ENCODE data around the gene DDX51. TPM values are rescaled to one million over a fixed set of nuclear protein-coding genes. Genes with fewer than 3 reads are reported as not detected.
"Not testable (repeated sequence)": the region's sequence is repeated elsewhere in the genome, so short reads cannot be mapped to it uniquely, and the experiment has no call there.

The DDX51 gene
- total RNA-seq, 1 donor from 2014 or later = 4.3 TPM

DNA sequence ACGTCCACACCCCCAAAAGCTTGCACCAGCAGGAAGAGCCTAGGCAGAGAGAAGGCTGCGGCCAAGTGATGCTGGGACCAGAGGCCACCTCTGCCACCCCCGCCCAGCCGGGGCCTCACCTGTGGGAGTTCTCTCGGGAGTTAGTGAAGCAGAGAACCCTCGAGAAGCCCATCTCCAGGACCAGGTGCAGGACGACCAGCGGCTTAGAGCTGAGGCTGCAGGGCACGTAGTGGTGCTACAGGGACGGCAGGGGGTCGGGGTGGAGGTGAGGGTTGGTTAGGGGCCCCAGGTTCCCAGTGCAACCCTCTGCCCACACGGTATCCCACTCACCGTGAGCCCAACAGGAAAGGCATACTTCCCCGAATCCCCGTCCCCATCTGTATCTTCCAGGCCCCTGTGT, 3.6 kb downstream of the DDX51 start:
- Histone ChIP-seq H3K4me3 (no peak overlapping the region), H3K27me3 (no peaks in the 10 kb centered on the region), H3K9me3 (no peaks in the 10 kb centered on the region), H3K4me1 (peaks cover 4 to 16% of the 10 kb centered on the region in 2 donors), H3K27ac (no peak overlapping the region), H3K36me3 (peaks cover 35 to 41% of the 10 kb centered on the region in 2 donors)
- TF ChIP-seq, protein P1, sequence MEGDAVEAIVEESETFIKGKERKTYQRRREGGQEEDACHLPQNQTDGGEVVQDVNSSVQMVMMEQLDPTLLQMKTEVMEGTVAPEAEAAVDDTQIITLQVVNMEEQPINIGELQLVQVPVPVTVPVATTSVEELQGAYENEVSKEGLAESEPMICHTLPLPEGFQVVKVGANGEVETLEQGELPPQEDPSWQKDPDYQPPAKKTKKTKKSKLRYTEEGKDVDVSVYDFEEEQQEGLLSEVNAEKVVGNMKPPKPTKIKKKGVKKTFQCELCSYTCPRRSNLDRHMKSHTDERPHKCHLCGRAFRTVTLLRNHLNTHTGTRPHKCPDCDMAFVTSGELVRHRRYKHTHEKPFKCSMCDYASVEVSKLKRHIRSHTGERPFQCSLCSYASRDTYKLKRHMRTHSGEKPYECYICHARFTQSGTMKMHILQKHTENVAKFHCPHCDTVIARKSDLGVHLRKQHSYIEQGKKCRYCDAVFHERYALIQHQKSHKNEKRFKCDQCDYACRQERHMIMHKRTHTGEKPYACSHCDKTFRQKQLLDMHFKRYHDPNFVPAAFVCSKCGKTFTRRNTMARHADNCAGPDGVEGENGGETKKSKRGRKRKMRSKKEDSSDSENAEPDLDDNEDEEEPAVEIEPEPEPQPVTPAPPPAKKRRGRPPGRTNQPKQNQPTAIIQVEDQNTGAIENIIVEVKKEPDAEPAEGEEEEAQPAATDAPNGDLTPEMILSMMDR (IDR thresholded peaks at IDR 0.05) = no peak
- intact Hi-C loops (cut with DNase I) = loop anchor here (10.0 kb wide), 2 partner anchors 246 to 426 kb away; partner anchors contain the start of genes SFSWAP and ULK1
- DNase-seq (ENCODE audit: low spot score in 2 of 2) = no peak

DNA sequence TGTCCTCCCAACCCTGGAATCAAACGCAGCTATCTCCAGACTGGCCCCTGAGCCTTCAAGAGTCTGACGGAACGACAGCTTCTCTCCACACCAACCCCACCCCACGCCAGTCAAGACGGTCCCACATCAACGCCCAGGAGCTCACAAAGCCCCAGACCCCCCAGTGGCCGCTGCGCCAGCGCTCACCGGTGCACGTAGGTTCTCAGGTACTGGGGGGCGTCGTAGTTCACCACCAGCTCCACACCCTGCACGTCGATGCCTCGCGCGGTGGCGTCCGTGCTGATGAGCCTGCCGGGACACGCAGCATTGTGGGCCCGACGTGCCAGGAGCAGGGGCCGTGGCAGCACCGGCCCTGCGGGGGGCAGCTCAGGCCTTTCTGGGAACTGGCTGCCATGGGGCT, 4.2 kb downstream of the DDX51 start:
- DNase-seq (ENCODE audit: low spot score in 2 of 2) = peak in 1 of 2 donors; percentile 61
- intact Hi-C loops (cut with DNase I) = loop anchor here (10.0 kb wide), 2 partner anchors 245 to 425 kb away; partner anchors contain the start of genes SFSWAP and ULK1
- peaks cover 35 to 41% of the 10 kb centered on the region in 2 donors for H3K36me3 ChIP-seq

DNA sequence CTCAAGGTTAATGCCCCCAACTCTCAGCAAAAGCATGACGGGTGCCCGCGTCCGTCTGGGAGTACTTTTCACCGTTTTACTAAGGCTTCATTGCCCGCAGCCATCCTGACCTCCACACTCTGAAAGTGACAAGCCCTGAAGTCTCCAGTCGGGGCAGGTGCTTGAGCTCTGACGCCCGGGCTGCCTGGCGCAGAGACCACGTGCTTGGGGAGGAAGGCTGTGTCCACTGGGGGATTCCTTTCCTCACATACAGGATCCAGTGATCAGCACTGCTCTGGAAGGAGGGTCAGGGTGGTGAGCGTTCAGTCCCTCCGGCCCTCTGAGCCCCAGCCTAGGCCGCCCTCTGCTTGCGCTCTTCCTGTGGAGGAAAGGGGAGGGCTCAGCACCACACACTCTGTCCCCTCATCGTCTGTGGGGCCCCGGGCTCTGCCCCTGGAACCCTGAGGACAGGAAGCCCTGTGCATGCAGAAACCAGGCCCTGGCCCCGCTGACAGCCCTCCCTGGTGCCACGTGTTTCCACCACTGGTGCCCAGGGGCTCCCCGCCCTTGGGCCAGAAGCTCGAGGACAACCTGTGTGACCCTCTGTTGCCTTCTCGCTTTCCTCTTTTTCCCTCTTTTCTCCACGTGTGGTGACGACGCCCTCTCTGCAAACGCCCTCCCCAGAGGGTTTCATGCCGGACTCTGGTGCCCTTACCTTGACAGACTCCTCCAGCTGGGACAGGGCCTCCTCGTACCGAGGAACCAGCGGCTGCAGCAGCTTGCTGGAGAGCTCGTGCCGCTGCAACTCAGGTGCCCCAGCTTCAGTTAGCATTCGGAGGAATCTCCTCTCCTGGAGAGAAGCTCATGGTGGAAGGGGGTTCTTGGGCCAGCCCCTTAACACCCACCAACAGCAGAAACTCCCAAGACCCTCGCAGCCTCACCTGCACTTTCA, 4.9 kb downstream of the DDX51 start:
- Histone ChIP-seq H3K4me3 (no peak overlapping the region), H3K27me3 (no peaks in the 10 kb centered on the region), H3K9me3 (no peaks in the 10 kb centered on the region), H3K36me3 (peaks cover 35 to 41% of the 10 kb centered on the region in 2 donors), H3K4me1 (peaks cover 4 to 10% of the 10 kb centered on the region in 2 donors), H3K27ac (no peak overlapping the region)
- intact Hi-C loops (cut with DNase I) = no loop called here
- no peak for DNase-seq (ENCODE audit: low spot score in 2 of 2)
- TF ChIP-seq, protein P1 (IDR thresholded peaks at IDR 0.05) = no peak

More for the DNA sequence above, 4.2 kb downstream of the DDX51 start:
- Histone ChIP-seq H3K4me3 (no peak overlapping the region), H3K27ac (no peak overlapping the region), H3K4me1 (peaks cover 4 to 11% of the 10 kb centered on the region in 2 donors), H3K9me3 (no peaks in the 10 kb centered on the region), H3K27me3 (no peaks in the 10 kb centered on the region)
- TF ChIP-seq, protein P1 (IDR thresholded peaks at IDR 0.05) = no peak

DNA sequence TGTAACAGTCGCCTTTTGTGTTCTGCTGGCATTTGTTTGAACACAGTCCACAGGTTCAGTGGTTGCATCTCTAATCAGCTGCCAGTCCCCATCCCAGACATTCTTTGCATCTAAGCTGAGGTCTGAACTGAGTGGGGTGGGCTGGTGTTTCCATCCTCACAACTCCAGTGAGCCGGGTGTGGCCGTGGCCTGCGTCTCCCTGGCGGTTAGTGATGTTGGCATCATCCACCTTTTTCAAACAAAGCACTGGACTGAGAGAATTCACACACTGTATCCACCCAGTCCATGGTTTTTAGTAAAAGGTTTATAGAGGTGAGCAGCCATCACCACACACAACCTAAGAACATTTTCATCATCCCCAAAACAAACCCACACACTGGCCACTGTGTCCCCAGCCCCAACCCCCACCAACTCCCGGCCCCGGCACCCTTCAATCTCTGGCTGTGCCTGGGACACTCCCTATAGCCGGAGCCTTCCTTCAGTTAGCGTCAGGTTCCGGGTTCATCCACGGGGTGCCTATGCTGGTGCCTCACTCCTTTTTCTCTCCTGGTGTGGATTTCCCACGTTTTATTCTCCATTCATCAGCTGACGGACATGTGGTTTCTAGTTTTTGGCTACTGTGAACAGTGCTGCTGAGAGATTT, 6.5 kb downstream of the DDX51 start:
- H3K4me1 ChIP-seq = peaks cover under 1 to 2% of the 10 kb centered on the region in 2 donors
- H3K36me3 ChIP-seq = peaks cover 35 to 41% of the 10 kb centered on the region in 2 donors
- TF ChIP-seq, protein P1 (IDR thresholded peaks at IDR 0.05) = no peak
- no peaks in the 10 kb centered on the region for H3K27me3 ChIP-seq
- no peaks in the 10 kb centered on the region for H3K9me3 ChIP-seq
- no peak for DNase-seq (ENCODE audit: low spot score in 2 of 2)
- intact Hi-C loops (cut with DNase I) = no loop called here
- no peak overlapping the region for H3K27ac ChIP-seq
- H3K4me3 ChIP-seq = no peak overlapping the region

DNA sequence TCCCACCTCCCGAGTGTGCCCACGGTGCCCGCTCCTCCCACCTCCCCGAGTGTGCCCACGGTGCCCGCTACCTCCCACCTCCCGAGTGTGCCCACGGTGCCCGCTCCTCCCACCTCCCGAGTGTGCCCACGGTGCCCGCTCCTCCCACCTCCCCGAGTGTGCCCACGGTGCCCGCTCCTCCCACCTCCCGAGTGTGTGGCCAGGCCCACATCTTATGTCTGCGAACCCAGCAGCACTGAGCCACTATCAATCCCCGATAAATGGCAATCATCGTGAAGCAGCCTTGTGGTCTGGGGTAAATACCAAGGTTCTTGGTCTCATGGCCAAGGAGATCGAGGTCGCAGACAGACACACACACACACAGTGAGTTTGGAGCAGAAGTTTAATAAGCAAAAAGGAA, 7.9 kb downstream of the DDX51 start:
- intact Hi-C loops (cut with DNase I); H3K4me3 ChIP-seq; H3K27ac ChIP-seq; H3K9me3 ChIP-seq; DNase-seq (ENCODE audit: low spot score in 2 of 2); H3K4me1 ChIP-seq; H3K27me3 ChIP-seq: not testable (repeated sequence)
- H3K36me3 ChIP-seq = peaks cover 28 to 31% of the 10 kb centered on the region in 2 donors

DNA sequence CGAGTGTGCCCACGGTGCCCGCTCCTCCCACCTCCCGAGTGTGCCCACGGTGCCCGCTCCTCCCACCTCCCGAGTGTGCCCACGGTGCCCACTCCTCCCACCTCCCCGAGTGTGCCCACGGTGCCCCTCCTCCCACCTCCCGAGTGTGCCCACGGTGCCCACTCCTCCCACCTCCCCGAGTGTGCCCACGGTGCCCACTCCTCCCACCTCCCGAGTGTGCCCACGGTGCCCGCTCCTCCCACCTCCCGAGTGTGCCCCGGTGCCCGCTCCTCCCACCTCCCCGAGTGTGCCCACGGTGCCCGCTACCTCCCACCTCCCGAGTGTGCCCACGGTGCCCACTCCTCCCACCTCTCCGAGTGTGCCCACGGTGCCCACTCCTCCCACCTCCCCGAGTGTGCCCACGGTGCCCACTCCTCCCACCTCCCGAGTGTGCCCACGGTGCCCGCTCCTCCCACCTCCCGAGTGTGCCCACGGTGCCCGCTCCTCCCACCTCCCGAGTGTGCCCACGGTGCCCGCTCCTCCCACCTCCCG, 9.4 kb downstream of the DDX51 start:
- H3K9me3 ChIP-seq; H3K4me3 ChIP-seq; intact Hi-C loops (cut with DNase I); DNase-seq (ENCODE audit: low spot score in 2 of 2); H3K4me1 ChIP-seq; H3K27ac ChIP-seq; H3K27me3 ChIP-seq: not testable (repeated sequence)
- H3K36me3 ChIP-seq = peaks cover 13 to 16% of the 10 kb centered on the region in 2 donors

All from ascending aorta (tissue), 2 donors.